Heart right ventricle (tissue), 16 donors: ENCODE measurements around the gene DCLRE1B. TPM values are rescaled to one million over a fixed set of nuclear protein-coding genes. Genes with fewer than 3 reads are reported as not detected.

Experiments
- ATAC-seq, 8 donors: fragments of 200-7000 bp; cut with Tn5 transposase; one replicate each; pipeline ENCODE4 v1.9.1; 2020; ENCODE audit warnings: mild to moderate bottlenecking in 8 of 8, moderate library complexity in 8 of 8, moderate number of reproducible peaks in 1 of 8
- DNase-seq, 2 donors: peaks; one replicate each; pipeline ENCODE4 v3.0.0-alpha.2; 2020
- H3K27ac ChIP-seq, 10 donors: fragments of 200-600 bp; sonication (generic) in 2 of 10; one replicate each; pipeline versions ENCODE4 v1.5.0 to v1.8.0; 2020 to 2022; ENCODE audit warnings: mild to moderate bottlenecking in 3 of 10
- H3K27me3 ChIP-seq, 7 donors: fragments of 200-600 bp; one replicate each; pipeline ENCODE4 v1.8.0; 2021 to 2022; ENCODE audit warnings: mild to moderate bottlenecking in 2 of 7
- H3K36me3 ChIP-seq, 9 donors: fragments of 200-600 bp; sonication (generic) in 1 of 9; one replicate each; pipeline versions ENCODE4 v1.5.0 to v1.8.0; 2020 to 2022; ENCODE audit warnings: mild to moderate bottlenecking in 2 of 9
- H3K4me1 ChIP-seq, 9 donors: fragments of 200-600 bp; sonication (generic) in 1 of 9; one replicate each; pipeline versions ENCODE4 v1.5.0 to v1.8.0; 2020 to 2022; ENCODE audit warnings: mild to moderate bottlenecking in 4 of 9
- H3K4me3 ChIP-seq, 10 donors: fragments of 200-600 bp; sonication (generic) in 2 of 10; one replicate each; pipeline versions ENCODE4 v1.5.0 to v1.8.0; 2020 to 2022; ENCODE audit warnings: mild to moderate bottlenecking in 7 of 10, moderate library complexity in 2 of 10
- H3K9me3 ChIP-seq, 11 donors: fragments of 200-600 bp in 10 of 11; sonication (generic) in 2 of 11; one replicate each; pipeline versions ENCODE4 v1.5.0 to v1.8.0; 2013 to 2022; ENCODE audit warnings: mild to moderate bottlenecking in 2 of 11, control low read depth in 1 of 11, moderate library complexity in 1 of 11
- CTCF ChIP-seq, 9 donors: fragments of 200-600 bp; sonication (generic) in 2 of 9; IDR thresholded peaks; one replicate each; pipeline versions ENCODE4 v1.5.0 to v1.8.0; 2021 to 2022; ENCODE audit warnings: antibody characterized with exemption in 9 of 9, mild to moderate bottlenecking in 5 of 9, moderate library complexity in 1 of 9
- WGBS, 2 donors: extraction: QIAGEN DNeasy Blood & Tissue Kit; methylation state at CpG; one replicate each; pipeline ENCODE4 v1.1.7; 2013; ENCODE audit warnings: inconsistent platforms in 1 of 2; 5-methylcytosine and 5-hydroxymethylcytosine counted together
- intact Hi-C, 10 donors: fragments of 100-400 bp; cut with DNase I; formaldehyde crosslinking; loops; one replicate each; pipeline versions ENCODE4 v1.11.1 to v1.14.2; 2022
- polyA plus RNA-seq, 2 donors: library from polyadenylated mRNA; stranded (reverse); fragments of 200-250 nt; gene quantifications; one replicate each; pipeline ENCODE4 v1.2.3, GENCODE V29; 2013
- total RNA-seq, 10 donors: library from RNA; stranded (reverse); fragmentation: NEBNext Ultra II Directional in 3 of 10; extraction: Animal tissue kit (Norgen Biotek cat#: 25700) in 3 of 10; gene quantifications; one replicate each; pipeline versions ENCODE4 v1.2.1 to v1.2.4, GENCODE V29; 2021 to 2023
- donor health status: Arrhythmogenic right ventricular cardiomyopathy.
- donor health status: ischemic (EF 13 %, LVEDD 7.1; RV severe dilation, severe dysfunction).
- donor health status: healthy with polysubstance abuse.
- donor health status: DM: no; HTN: yes; CAD: no.
- donor health status: DM: no; HTN: no; CAD: no.
- donor health status: ischemic (EF 25% LVEDD 6.9; RV normal size, moderate dysfunction).
- donor health status: ischemic (EF 25% LVEDD 5.7; RV mildly dilated, moderate dysfunction).
- donor health status: healthy.
- donor health status: DM: yes; HTN: yes; CAD: no.
- donor health status: Ischemic cardiomyopathy.
- donor health status: ischemic (EF 35%, LVEDD 5.7; RV mildly dilated, moderate dysfunction).
- donor health status: nonischemic (EF 11% LVEDD 7.7; RV severe dilation, severe dysfunction).
- donor health status: DM: yes; HTN: yes; CAD: no.
- donor health status: PGD.
- donor health status: ischemic (EF 29% LVEDD 5.4; RV normal size, mild dysfunction).
- donor health status: nonischemic (EF 23%, LVEDD 6.1; RV moderate dilation, normal function).

Gene DCLRE1B
- total and polyA plus RNA-seq, 12 donors, result 0.59 to 4.2 (median 2.0) TPM

GRCh38 chr1:113871597-113872113 is 33.5 kb upstream of the DCLRE1B start, which contains the start of gene PTPN22:
PTPN22 (minus strand) TSS chr1:113871712.
- H3K27me3 ChIP-seq, result no peaks in the 10 kb centered on the region
- no peak for TF ChIP-seq CTCF (IDR thresholded peaks at IDR 0.05)
- 83 to 89% methylated on average over 4 of the region's 4 CpGs for WGBS, 2 donors
- H3K4me1 ChIP-seq, result peaks cover 0 to 63% (median 0%) of the 10 kb centered on the region in 9 donors
- peak; percentile 11 to 17 for DNase-seq
- intact Hi-C loops, result no loop called here
- ATAC-seq, result peak in 6 of 8 donors; percentile 63 to 83 (median 80)
- no peaks in the 10 kb centered on the region for H3K36me3 ChIP-seq
- H3K9me3 ChIP-seq, result no peaks in the 10 kb centered on the region
- peak within 1 kb of the TSS in 3 of 10 donors; percentile 11 to 54 (median 13) for H3K4me3 ChIP-seq
- H3K27ac ChIP-seq, result peak within 1 kb of the TSS in 4 of 10 donors; percentile 4 to 90 (median 40)

- H3K27ac ChIP-seq, result peak overlapping the region in 4 of 10 donors; percentile 4 to 90 (median 40)
Observed at GRCh38 chr1:113872219-113872935, 32.7 kb upstream of the DCLRE1B start.

GRCh38 chr1:113874012-113874879 is 30.9 kb upstream of the DCLRE1B start:
- ATAC-seq (no peak), DNase-seq (no peak)
- no peak for TF ChIP-seq CTCF (IDR thresholded peaks at IDR 0.05)
- intact Hi-C loops, result no loop called here
- Histone ChIP-seq H3K27ac (peak overlapping the region in 1 of 10 donors; percentile 90), H3K4me3 (no peak overlapping the region), H3K27me3 (no peaks in the 10 kb centered on the region), H3K9me3 (no peaks in the 10 kb centered on the region), H3K36me3 (no peaks in the 10 kb centered on the region), H3K4me1 (peaks cover 0 to 46% (median 0%) of the 10 kb centered on the region in 9 donors)
- 78 to 80% methylated on average over 1 of the region's 1 CpG for WGBS, 2 donors

More at GRCh38 chr1:113872219-113872935, 32.7 kb upstream of the DCLRE1B start:
- peak overlapping the region in 1 of 10 donors; percentile 54 for H3K4me3 ChIP-seq
- H3K36me3 ChIP-seq, result no peaks in the 10 kb centered on the region
- intact Hi-C loops, result no loop called here
- no peaks in the 10 kb centered on the region for H3K27me3 ChIP-seq
- ATAC-seq, result peak in 5 of 8 donors; percentile 35 to 62 (median 42)
- TF ChIP-seq CTCF (IDR thresholded peaks at IDR 0.05), result no peak
- no peaks in the 10 kb centered on the region for H3K9me3 ChIP-seq
- peaks cover 0 to 59% (median 0%) of the 10 kb centered on the region in 9 donors for H3K4me1 ChIP-seq
- DNase-seq, result no peak

- Histone ChIP-seq H3K4me3 (no peak overlapping the region), H3K27ac (no peak overlapping the region)
- ATAC-seq, result no peak
Observed at GRCh38 chr1:113875714-113876113, 29.4 kb upstream of the DCLRE1B start.

More at GRCh38 chr1:113875714-113876113, 29.4 kb upstream of the DCLRE1B start:
- Histone ChIP-seq H3K4me1 (peaks cover 0 to 40% (median 0%) of the 10 kb centered on the region in 9 donors), H3K27me3 (no peaks in the 10 kb centered on the region), H3K9me3 (no peaks in the 10 kb centered on the region), H3K36me3 (no peaks in the 10 kb centered on the region)
- 65 to 83% methylated on average over 2 of the region's 2 CpGs for WGBS, 2 donors
- DNase-seq, result no peak
- intact Hi-C loops, result no loop called here
- TF ChIP-seq CTCF (IDR thresholded peaks at IDR 0.05), result no peak
